HEK293 (cell line): ENCODE measurements around the gene S100A16.
"Not testable (repeated sequence)": the region's sequence is repeated elsewhere in the genome, so short reads cannot be mapped to it uniquely, and the experiment has no call there.

ENCODE experiments used
- CTCF ChIA-PET: fragments of 350-600 bp; formaldehyde crosslinking; extraction: SDS; loops from one replicate; lab custom pipeline; 2021; ENCODE audit warnings: antibody characterized with exemption; lab: Yijun Ruan, JAX
- POLR2A ChIA-PET: fragments of 300-600 bp; formaldehyde crosslinking; extraction: SDS; loops from one replicate; lab custom pipeline; 2020; ENCODE audit warnings: antibody characterized with exemption, inconsistent platforms; lab: Yijun Ruan, JAX
- H3K27ac ChIP-seq: fragments of 200-500 bp; sonication (Bioruptor generic); 2 replicates; pipeline ENCODE4 v1.5.1; 2014; ENCODE audit warnings: low read depth, low read length, control low read depth, inconsistent platforms; ENCODE audit errors: extremely low read depth
- H3K36me3 ChIP-seq, 2 experiments: fragments of 200-500 bp in 1 of 2; sonication (Bioruptor generic) in 1 of 2; 1 replicate in 1 of 2; 2 replicates in 1 of 2; pipeline ENCODE4 v1.5.1; 2014 to 2017; ENCODE audit warnings: inconsistent platforms in 2 of 2, low read length in 2 of 2; ENCODE audit not compliant: control insufficient read depth in 2 of 2, insufficient read depth in 1 of 2
- H3K4me1 ChIP-seq: fragments of 200-500 bp; sonication (Bioruptor generic); 2 replicates; pipeline ENCODE4 v1.5.1; 2014; ENCODE audit warnings: mild to moderate bottlenecking, low read length, inconsistent platforms; ENCODE audit not compliant: control insufficient read depth, insufficient read depth
- H3K4me3 ChIP-seq: 2 replicates; pipeline ENCODE4 v1.5.1; 2011; ENCODE audit warnings: low read depth, mild to moderate bottlenecking, control low read depth, low read length, moderate library complexity
- H3K9me3 ChIP-seq: fragments of 200-500 bp; sonication (Bioruptor generic); 2 replicates; pipeline ENCODE4 v1.5.1; 2014; ENCODE audit warnings: low read depth, low read length, inconsistent platforms; ENCODE audit not compliant: control insufficient read depth, insufficient read depth
- HOXD13 ChIP-seq: sonication (generic); formaldehyde crosslinking; IDR thresholded peaks from 2 replicates; pipeline ENCODE4 v1.8.0; 2022; ENCODE audit warnings: missing genetic modification reagents, borderline replicate concordance
- KLF1 ChIP-seq: fragments of 450-650 bp; formaldehyde crosslinking; IDR thresholded peaks from 2 replicates; pipeline ENCODE4 v1.5.1; 2016; ENCODE audit warnings: missing biosample characterization, missing genetic modification characterization
- PRDM2 ChIP-seq: fragments of 450-650 bp; formaldehyde crosslinking; IDR thresholded peaks from 2 replicates; pipeline ENCODE4 v1.5.1; 2016; ENCODE audit warnings: missing biosample characterization, missing genetic modification characterization, borderline replicate concordance
- SP2 ChIP-seq: fragments of 450-650 bp; formaldehyde crosslinking; IDR thresholded peaks from 2 replicates; pipeline ENCODE4 v1.5.1; 2016; ENCODE audit warnings: missing biosample characterization, missing genetic modification characterization
- YY2 ChIP-seq: fragments of 450-650 bp; formaldehyde crosslinking; IDR thresholded peaks from 2 replicates; pipeline ENCODE4 v1.5.1; 2016; ENCODE audit warnings: missing biosample characterization, missing genetic modification characterization
- ZBTB10 ChIP-seq: fragments of 450-650 bp; formaldehyde crosslinking; IDR thresholded peaks from 2 replicates; pipeline ENCODE4 v1.5.1; 2016; ENCODE audit warnings: missing biosample characterization, missing genetic modification characterization
- ZBTB21 ChIP-seq: fragments of 450-650 bp; formaldehyde crosslinking; IDR thresholded peaks from 2 replicates; pipeline ENCODE4 v1.5.1; 2017; ENCODE audit warnings: missing biosample characterization, missing genetic modification characterization
- ZNF202 ChIP-seq: fragments of 450-650 bp; formaldehyde crosslinking; IDR thresholded peaks from 2 replicates; pipeline ENCODE4 v1.5.1; 2016; ENCODE audit warnings: missing biosample characterization, missing genetic modification characterization, borderline replicate concordance
- ZNF211 ChIP-seq: fragments of 450-650 bp; formaldehyde crosslinking; IDR thresholded peaks from 2 replicates; pipeline ENCODE4 v1.5.1; 2016; ENCODE audit warnings: low read depth, missing biosample characterization, missing genetic modification characterization
- ZNF214 ChIP-seq: fragments of 450-650 bp; formaldehyde crosslinking; IDR thresholded peaks from 2 replicates; pipeline ENCODE4 v1.5.1; 2017; ENCODE audit warnings: missing biosample characterization, mild to moderate bottlenecking, missing genetic modification characterization, borderline replicate concordance
- ZNF23 ChIP-seq: fragments of 450-650 bp; formaldehyde crosslinking; IDR thresholded peaks from 2 replicates; pipeline ENCODE4 v1.5.1; 2016; ENCODE audit warnings: missing biosample characterization, missing genetic modification characterization, borderline replicate concordance
- ZNF335 ChIP-seq: fragments of 450-650 bp; formaldehyde crosslinking; conservative IDR thresholded peaks from 2 replicates; pipeline ENCODE4 v1.5.1; 2016; ENCODE audit warnings: missing biosample characterization, missing genetic modification characterization
- ZNF416 ChIP-seq: fragments of 450-650 bp; formaldehyde crosslinking; IDR thresholded peaks from 2 replicates; pipeline ENCODE4 v1.5.1; 2016; ENCODE audit warnings: missing biosample characterization, missing genetic modification characterization
- ZNF621 ChIP-seq: fragments of 450-650 bp; formaldehyde crosslinking; IDR thresholded peaks from 2 replicates; pipeline ENCODE4 v1.5.1; 2017; ENCODE audit warnings: missing biosample characterization, missing genetic modification characterization
- ZNF645 ChIP-seq: fragments of 450-650 bp; formaldehyde crosslinking; IDR thresholded peaks from 2 replicates; pipeline ENCODE4; 2016; ENCODE audit warnings: missing biosample characterization, missing genetic modification characterization
- ZNF692 ChIP-seq: fragments of 450-650 bp; formaldehyde crosslinking; IDR thresholded peaks from 2 replicates; pipeline ENCODE4 v1.5.1; 2016; ENCODE audit warnings: missing biosample characterization, missing genetic modification characterization
- ZSCAN30 ChIP-seq: fragments of 450-650 bp; IDR thresholded peaks from 2 replicates; pipeline ENCODE4 v1.5.1; 2018; ENCODE audit warnings: missing biosample characterization, mild to moderate bottlenecking, missing genetic modification characterization, moderate library complexity

The S100A16 gene

GRCh38 chr1:153562021-153562420 is 50.9 kb downstream of the S100A16 start:
- H3K4me3 ChIP-seq, H3K36me3 ChIP-seq: not testable (repeated sequence)
- POLR2A ChIA-PET: interaction anchor here (0.6 to 0.9 kb wide), 2 partner anchors 16 to 17 kb away, joined by 3 to 6 read pairs; no protein-coding TSS in a partner anchor
- peak; percentile 59; the same call in 1 of the 2 replicates for TF ChIP-seq KLF1 (tag by site-specific recombination)
- TF ChIP-seq, all 188 proteins: peak for 1; not testable (repeated sequence) for 187
- not testable (repeated sequence) for H3K9me3 ChIP-seq, H3K4me1 ChIP-seq, H3K27ac ChIP-seq
- CTCF ChIA-PET: interaction anchor here (0.5 to 1.4 kb wide), 6 partner anchors 10 to 116 kb away, joined by 3 read pairs; partner anchors contain the start of genes NPR1 and S100A13

- Histone ChIP-seq H3K4me1 (peaks cover 4% of the 10 kb centered on the region), H3K4me3 (no peak overlapping the region), H3K27ac (no peak overlapping the region), H3K36me3 (no peaks in the 10 kb centered on the region), H3K9me3 (no peaks in the 10 kb centered on the region)
- POLR2A ChIA-PET: no interaction called here
- TF ChIP-seq ZNF335 (tag by site-specific recombination): no peak
- TF ChIP-seq ZBTB21 (tag by site-specific recombination): no peak
- TF ChIP-seq ZSCAN30 (tag by site-specific recombination): no peak
- no peak for TF ChIP-seq ZNF692 (tag by site-specific recombination)
- TF ChIP-seq SP2 (tag by site-specific recombination): no peak
- TF ChIP-seq ZBTB10 (tag by site-specific recombination): no peak
- TF ChIP-seq ZNF202 (tag by site-specific recombination): no peak
- TF ChIP-seq ZNF23 (tag by site-specific recombination): no peak
- TF ChIP-seq ZNF645 (tag by site-specific recombination): no peak
- TF ChIP-seq PRDM2: no peak
- no peak for TF ChIP-seq HOXD13 (CRISPR knock-in tag)
- TF ChIP-seq YY2 (tag by site-specific recombination): no peak
- TF ChIP-seq ZNF211 (tag by site-specific recombination): no peak
- TF ChIP-seq ZNF214 (tag by site-specific recombination): no peak
- TF ChIP-seq ZNF621 (tag by site-specific recombination): no peak
- no peak for TF ChIP-seq ZNF416 (tag by site-specific recombination)
- CTCF ChIA-PET: interaction anchor here (0.5 to 1.4 kb wide), 9 partner anchors 11 to 414 kb away, joined by 3 to 5 read pairs (median 3); partner anchors contain the start of genes NPR1 and S100A13
Observed at GRCh38 chr1:153561466-153561985, 51.4 kb downstream of the S100A16 start.
